ENCODE data around the gene ATM. TPM values are rescaled to one million over a fixed set of nuclear protein-coding genes. Genes with fewer than 3 reads are reported as not detected.

The ATM gene
- total RNA-seq, 2 donors from 2014 or later = 32.9 to 80.9 TPM

DNA sequence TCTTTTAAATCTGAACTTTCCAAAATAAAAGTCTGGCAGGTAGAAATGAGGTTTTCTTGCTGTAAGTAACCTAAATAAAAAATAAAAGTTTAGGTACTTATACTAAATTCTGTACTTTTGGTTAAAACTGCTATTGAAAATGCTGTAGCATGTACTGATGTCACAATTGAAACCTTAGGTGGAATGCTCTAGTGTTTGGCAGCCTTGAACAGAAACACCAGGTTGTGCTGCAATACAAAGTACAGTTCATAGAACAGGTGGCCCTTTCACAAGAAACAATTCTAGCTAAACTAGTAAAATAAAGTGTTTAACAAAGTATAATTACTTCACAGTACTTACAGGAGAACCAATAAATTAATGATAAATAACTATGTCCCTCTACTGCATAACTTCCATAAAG lies 25.5 kb upstream of the ATM start:
- TF ChIP-seq POLR2AphosphoS5 (IDR thresholded peaks at IDR 0.05) = no peak
- TF ChIP-seq, protein P1, sequence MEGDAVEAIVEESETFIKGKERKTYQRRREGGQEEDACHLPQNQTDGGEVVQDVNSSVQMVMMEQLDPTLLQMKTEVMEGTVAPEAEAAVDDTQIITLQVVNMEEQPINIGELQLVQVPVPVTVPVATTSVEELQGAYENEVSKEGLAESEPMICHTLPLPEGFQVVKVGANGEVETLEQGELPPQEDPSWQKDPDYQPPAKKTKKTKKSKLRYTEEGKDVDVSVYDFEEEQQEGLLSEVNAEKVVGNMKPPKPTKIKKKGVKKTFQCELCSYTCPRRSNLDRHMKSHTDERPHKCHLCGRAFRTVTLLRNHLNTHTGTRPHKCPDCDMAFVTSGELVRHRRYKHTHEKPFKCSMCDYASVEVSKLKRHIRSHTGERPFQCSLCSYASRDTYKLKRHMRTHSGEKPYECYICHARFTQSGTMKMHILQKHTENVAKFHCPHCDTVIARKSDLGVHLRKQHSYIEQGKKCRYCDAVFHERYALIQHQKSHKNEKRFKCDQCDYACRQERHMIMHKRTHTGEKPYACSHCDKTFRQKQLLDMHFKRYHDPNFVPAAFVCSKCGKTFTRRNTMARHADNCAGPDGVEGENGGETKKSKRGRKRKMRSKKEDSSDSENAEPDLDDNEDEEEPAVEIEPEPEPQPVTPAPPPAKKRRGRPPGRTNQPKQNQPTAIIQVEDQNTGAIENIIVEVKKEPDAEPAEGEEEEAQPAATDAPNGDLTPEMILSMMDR (IDR thresholded peaks at IDR 0.05) = no peak
- no peak for TF ChIP-seq POLR2A (IDR thresholded peaks at IDR 0.05)
- H3K4me1 ChIP-seq (replicated peaks) = no peaks in the 10 kb centered on the region
- no peaks in the 10 kb centered on the region for H3K36me3 ChIP-seq
- H3K27ac ChIP-seq = no peak overlapping the region
- DNase-seq (ENCODE audit: low spot score) = no peak
- no peaks in the 10 kb centered on the region for H3K27me3 ChIP-seq (replicated peaks; ENCODE audit: insufficient read depth)
- no peak overlapping the region for H3K4me3 ChIP-seq
- intact Hi-C loops (cut with DNase I) = no loop called here
- no peaks in the 10 kb centered on the region for H3K9me3 ChIP-seq

DNA sequence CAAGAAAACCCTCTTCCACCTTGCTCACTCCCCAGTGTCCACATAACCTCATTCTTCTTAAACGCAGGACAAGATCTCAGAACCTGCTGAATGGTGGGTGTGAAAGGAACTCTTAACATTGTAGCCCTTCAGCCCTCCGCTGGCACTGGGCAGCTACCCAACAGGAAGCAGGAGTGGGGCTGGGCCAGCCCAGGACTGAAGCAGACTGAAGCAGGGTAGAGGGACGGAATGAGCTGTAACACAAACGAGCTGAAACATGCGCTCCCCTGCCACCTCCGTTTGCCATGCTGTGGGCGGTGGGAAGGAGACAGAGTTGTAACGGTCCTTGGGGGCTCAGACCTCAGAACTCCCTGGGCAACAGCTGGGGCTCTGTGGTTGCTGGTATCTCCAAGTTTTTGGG lies 24.0 kb upstream of the ATM start:
- TF ChIP-seq POLR2A (IDR thresholded peaks at IDR 0.05) = no peak
- TF ChIP-seq, protein P1 (IDR thresholded peaks at IDR 0.05) = no peak
- no peak for TF ChIP-seq POLR2AphosphoS5 (IDR thresholded peaks at IDR 0.05)
- Histone ChIP-seq H3K4me1 (replicated peaks) (no peaks in the 10 kb centered on the region), H3K27me3 (replicated peaks; ENCODE audit: insufficient read depth) (no peaks in the 10 kb centered on the region), H3K27ac (no peak overlapping the region), H3K9me3 (no peaks in the 10 kb centered on the region), H3K4me3 (no peak overlapping the region), H3K36me3 (no peaks in the 10 kb centered on the region)
- WGBS = 66% methylated on average over 8 of the region's 8 CpGs
- intact Hi-C loops (cut with DNase I) = no loop called here
- no peak for DNase-seq (ENCODE audit: low spot score)

DNA sequence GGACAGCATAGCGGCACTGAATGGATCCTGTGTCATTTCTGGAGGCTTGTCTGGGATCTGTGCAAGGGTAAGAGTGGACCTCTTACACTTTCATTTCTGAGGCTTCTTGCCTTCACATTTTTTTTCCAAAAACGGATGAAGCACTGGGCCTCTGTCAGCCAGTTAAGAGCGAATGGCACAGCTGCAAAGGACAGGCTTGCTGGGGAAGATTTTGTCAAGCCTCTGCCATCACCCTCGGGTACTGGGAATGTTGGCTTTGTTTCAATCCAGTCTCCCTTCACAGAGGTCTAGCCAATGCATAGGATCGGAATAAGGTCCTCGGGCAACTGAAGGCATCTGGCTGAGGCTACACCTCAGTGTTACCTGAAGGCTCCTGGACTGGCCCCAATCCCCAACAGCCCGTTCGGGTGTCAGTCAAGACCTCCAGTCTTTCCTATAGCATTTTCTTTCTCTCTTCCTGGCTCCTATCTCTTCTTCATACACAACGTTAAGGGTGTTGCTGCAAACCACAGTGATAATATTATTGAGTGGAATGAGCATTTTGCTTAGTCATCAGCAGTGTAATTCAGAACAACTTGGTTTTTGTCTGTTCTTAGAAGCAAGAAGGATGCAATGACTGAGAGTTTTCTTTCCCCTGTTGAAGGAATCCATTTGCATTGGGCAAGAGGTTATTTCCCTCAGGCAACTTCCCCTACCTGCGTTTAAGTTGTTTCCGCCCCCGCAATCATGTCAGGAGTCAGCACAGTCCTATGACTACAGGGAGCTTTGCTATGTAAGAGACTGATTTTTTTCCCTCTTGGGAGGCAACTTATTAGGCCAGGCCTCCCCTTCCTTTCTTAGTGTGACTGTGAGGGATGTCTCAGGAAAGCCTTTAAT lies 23.2 kb upstream of the ATM start:
- H3K27ac ChIP-seq = no peak overlapping the region
- H3K27me3 ChIP-seq (replicated peaks; ENCODE audit: insufficient read depth) = no peaks in the 10 kb centered on the region
- 80% methylated on average over 12 of the region's 12 CpGs for WGBS
- TF ChIP-seq POLR2AphosphoS5 (IDR thresholded peaks at IDR 0.05) (no peak), POLR2A (IDR thresholded peaks at IDR 0.05) (no peak)
- TF ChIP-seq, protein P1 (IDR thresholded peaks at IDR 0.05) = no peak
- no peak for DNase-seq (ENCODE audit: low spot score)
- H3K4me1 ChIP-seq (replicated peaks) = no peaks in the 10 kb centered on the region
- H3K9me3 ChIP-seq = no peaks in the 10 kb centered on the region
- intact Hi-C loops (cut with DNase I) = no loop called here
- H3K36me3 ChIP-seq = no peaks in the 10 kb centered on the region
- H3K4me3 ChIP-seq = no peak overlapping the region

DNA sequence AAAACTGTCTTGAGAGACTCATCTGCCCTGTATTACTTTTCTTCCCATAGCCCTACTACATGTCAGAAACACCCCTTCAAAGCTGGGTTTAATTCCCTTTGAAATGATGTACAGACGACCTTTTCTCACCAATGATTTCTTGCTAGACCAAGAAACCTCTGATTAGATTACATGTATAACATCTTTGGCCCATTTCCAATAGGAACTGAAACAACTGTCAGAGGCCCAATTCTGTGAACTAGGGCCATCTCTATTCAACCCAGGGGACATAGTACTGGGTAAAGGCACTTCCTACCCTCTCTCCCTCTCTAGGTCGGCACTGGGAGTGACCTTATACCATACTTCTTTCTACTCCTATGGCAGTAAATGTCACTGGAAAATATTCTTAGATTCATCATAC lies 19.8 kb upstream of the ATM start:
- 74% methylated on average over 2 of the region's 2 CpGs for WGBS

More for the DNA sequence above, 19.8 kb upstream of the ATM start:
- DNase-seq (ENCODE audit: low spot score) = no peak
- Histone ChIP-seq H3K27ac (no peak overlapping the region), H3K9me3 (no peaks in the 10 kb centered on the region), H3K27me3 (replicated peaks; ENCODE audit: insufficient read depth) (no peaks in the 10 kb centered on the region), H3K4me1 (replicated peaks) (no peaks in the 10 kb centered on the region), H3K36me3 (no peaks in the 10 kb centered on the region), H3K4me3 (no peak overlapping the region)
- intact Hi-C loops (cut with DNase I) = no loop called here
- TF ChIP-seq POLR2AphosphoS5 (IDR thresholded peaks at IDR 0.05) (no peak), POLR2A (IDR thresholded peaks at IDR 0.05) (no peak)
- TF ChIP-seq, protein P1 (IDR thresholded peaks at IDR 0.05) = no peak
